ENCODE results near the gene PLXNA4. TPM values are rescaled to one million over a fixed set of nuclear protein-coding genes. Genes with fewer than 3 reads are reported as not detected.

The PLXNA4 gene
- total RNA-seq, 1 donor from 2014 or later = 5.9 TPM

GRCh38 chr7:132328047-132328620, 248.1 kb downstream of the PLXNA4 start:
- intact Hi-C loops (cut with micrococcal nuclease) = no loop called here

GRCh38 chr7:132326878-132327589, 249.2 kb downstream of the PLXNA4 start:
- intact Hi-C loops (cut with micrococcal nuclease) = no loop called here

- intact Hi-C loops (cut with micrococcal nuclease) = no loop called here
Measured at GRCh38 chr7:132322970-132323369, 253.3 kb downstream of the PLXNA4 start.

- intact Hi-C loops (cut with micrococcal nuclease) = no loop called here
Measured at GRCh38 chr7:132321387-132321786, 254.9 kb downstream of the PLXNA4 start.

- intact Hi-C loops (cut with micrococcal nuclease) = loop anchor here (1.0 to 10.0 kb wide), 4 partner anchors 335 to 1115 kb away; no protein-coding TSS in a partner anchor
Measured at GRCh38 chr7:132319481-132319880, 256.8 kb downstream of the PLXNA4 start.

- intact Hi-C loops (cut with micrococcal nuclease) = loop anchor here (1.0 to 10.0 kb wide), 7 partner anchors 76 to 1116 kb away; no protein-coding TSS in a partner anchor
Measured at GRCh38 chr7:132318352-132319318, 257.6 kb downstream of the PLXNA4 start.

- intact Hi-C loops (cut with micrococcal nuclease) = loop anchor here (1.0 to 10.0 kb wide), 6 partner anchors 76 to 1117 kb away; no protein-coding TSS in a partner anchor
Measured at GRCh38 chr7:132317701-132318351, 258.4 kb downstream of the PLXNA4 start.

GRCh38 chr7:132312531-132313055, 263.7 kb downstream of the PLXNA4 start:
- intact Hi-C loops (cut with micrococcal nuclease) = loop anchor here (10.0 kb wide), 2 partner anchors 368 to 432 kb away; no protein-coding TSS in a partner anchor

- intact Hi-C loops (cut with micrococcal nuclease) = loop anchor here (10.0 kb wide), 2 partner anchors 367 to 433 kb away; no protein-coding TSS in a partner anchor
Measured at GRCh38 chr7:132311733-132312132, 264.5 kb downstream of the PLXNA4 start.

GRCh38 chr7:132309102-132309805, 267.0 kb downstream of the PLXNA4 start:
- intact Hi-C loops (cut with micrococcal nuclease) = no loop called here

- intact Hi-C loops (cut with micrococcal nuclease) = no loop called here
Measured at GRCh38 chr7:132307465-132307864, 268.8 kb downstream of the PLXNA4 start.

GRCh38 chr7:132300599-132301277, 275.5 kb downstream of the PLXNA4 start:
- intact Hi-C loops (cut with micrococcal nuclease) = no loop called here

- intact Hi-C loops (cut with micrococcal nuclease) = no loop called here
Measured at GRCh38 chr7:132298790-132299189, 277.5 kb downstream of the PLXNA4 start.

- intact Hi-C loops (cut with micrococcal nuclease) = no loop called here
Measured at GRCh38 chr7:132296820-132297219, 279.4 kb downstream of the PLXNA4 start.

GRCh38 chr7:132295175-132295574, 281.1 kb downstream of the PLXNA4 start:
- intact Hi-C loops (cut with micrococcal nuclease) = no loop called here

- intact Hi-C loops (cut with micrococcal nuclease) = no loop called here
Measured at GRCh38 chr7:132292803-132293202, 283.5 kb downstream of the PLXNA4 start.

- intact Hi-C loops (cut with micrococcal nuclease) = no loop called here
Measured at GRCh38 chr7:132291481-132291880, 284.8 kb downstream of the PLXNA4 start.

GRCh38 chr7:132290021-132290420, 286.2 kb downstream of the PLXNA4 start:
- intact Hi-C loops (cut with micrococcal nuclease) = no loop called here

- intact Hi-C loops (cut with micrococcal nuclease) = no loop called here
Measured at GRCh38 chr7:132286836-132287235, 289.4 kb downstream of the PLXNA4 start.
